GM23338 (cell line): ENCODE data around the gene CES1. TPM values are rescaled to one million over a fixed set of nuclear protein-coding genes. Genes with fewer than 3 reads are reported as not detected.
A peak's percentile ranks its signal among the peaks of the same experiment; 100 is the strongest.

Source experiments
- ATAC-seq: fragments of 200-7000 bp; cut with Tn5 transposase; 3 replicates; pipeline ENCODE4 v1.9.1; 2020
- DNase-seq: peaks from one replicate; pipeline ENCODE4 v3.0.0-alpha.2; 2015; ENCODE audit warnings: low spot score
- H2AFZ ChIP-seq: fragments of 200-600 bp; sonication (generic); 2 replicates; pipeline ENCODE4 v1.8.0; 2016; ENCODE audit warnings: antibody characterized with exemption, mild to moderate bottlenecking, moderate library complexity
- H3F3A ChIP-seq: fragments of 200-600 bp; sonication (generic); replicated peaks from 2 replicates; pipeline ENCODE4 v1.8.0; 2017; ENCODE audit warnings: antibody characterized with exemption, mixed run types, low read depth
- H3K27ac ChIP-seq: fragments of 200-600 bp; sonication (generic); 2 replicates; pipeline ENCODE4 v1.6.1; 2016; ENCODE audit warnings: low read depth
- H3K27me3 ChIP-seq: fragments of 200-600 bp; sonication (generic); 2 replicates; pipeline ENCODE4 v1.8.0; 2016; ENCODE audit warnings: mild to moderate bottlenecking, mixed run types, moderate library complexity; ENCODE audit not compliant: insufficient read depth
- H3K36me3 ChIP-seq: fragments of 200-600 bp; sonication (generic); 2 replicates; pipeline ENCODE4 v1.8.0; 2016; ENCODE audit warnings: mild to moderate bottlenecking; ENCODE audit not compliant: insufficient read depth
- H3K4me1 ChIP-seq: fragments of 200-600 bp; sonication (generic); 2 replicates; pipeline ENCODE4 v1.8.0; 2016; ENCODE audit warnings: mild to moderate bottlenecking, moderate library complexity; ENCODE audit not compliant: insufficient read depth
- H3K4me2 ChIP-seq: fragments of 200-600 bp; sonication (generic); 2 replicates; pipeline ENCODE4 v1.7.1; 2017; ENCODE audit warnings: mixed run types
- H3K4me3 ChIP-seq: fragments of 200-600 bp; sonication (generic); 2 replicates; pipeline ENCODE4 v1.6.1; 2016; ENCODE audit warnings: mixed run types
- H3K79me2 ChIP-seq: fragments of 200-600 bp; sonication (generic); replicated peaks from 2 replicates; pipeline ENCODE4 v1.8.0; 2017; ENCODE audit warnings: mild to moderate bottlenecking; ENCODE audit not compliant: insufficient read depth
- H3K9me2 ChIP-seq: fragments of 200-600 bp; sonication (generic); 2 replicates; pipeline ENCODE4 v1.8.0; 2017; ENCODE audit not compliant: insufficient read depth
- H4K20me1 ChIP-seq: fragments of 200-600 bp; sonication (generic); replicated peaks from 2 replicates; pipeline ENCODE4 v1.8.0; 2017; ENCODE audit warnings: mild to moderate bottlenecking; ENCODE audit not compliant: insufficient read depth
- H3K27ac Mint-ChIP-seq: 2 replicates; pipeline ENCODE4 v1.8.0; 2020; ENCODE audit warnings: inconsistent platforms, mild to moderate bottlenecking, moderate library complexity, mixed read lengths
- H3K27me3 Mint-ChIP-seq: 3 replicates; pipeline ENCODE4 v1.8.0; 2022; ENCODE audit warnings: low read depth, mild to moderate bottlenecking, moderate library complexity, mixed read lengths, inconsistent platforms; ENCODE audit not compliant: insufficient read depth, poor library complexity
- H3K36me3 Mint-ChIP-seq: 3 replicates; pipeline ENCODE4 v1.8.0; 2021; ENCODE audit warnings: low read depth, mild to moderate bottlenecking, inconsistent platforms, moderate library complexity, mixed read lengths
- H3K4me1 Mint-ChIP-seq: 3 replicates; pipeline ENCODE4 v1.8.0; 2020; ENCODE audit warnings: mild to moderate bottlenecking, inconsistent platforms, mixed read lengths
- H3K4me3 Mint-ChIP-seq: 3 replicates; pipeline ENCODE4 v1.8.0; 2021; ENCODE audit warnings: moderate library complexity, mild to moderate bottlenecking, inconsistent platforms, mixed read lengths
- H3K9me3 Mint-ChIP-seq: 3 replicates; pipeline ENCODE4 v1.8.0; 2020; ENCODE audit warnings: moderate library complexity, mild to moderate bottlenecking, inconsistent platforms, mixed read lengths
- CTCF ChIP-seq, 2 experiments: fragments of 200-600 bp in 1 of 2; sonication (generic) in 1 of 2; conservative IDR thresholded peaks; 2 replicates each; pipeline versions ENCODE4 v1.5.1 to v1.6.1; 2016 to 2017; ENCODE audit warnings: antibody characterized with exemption in 2 of 2, low read depth in 2 of 2, mild to moderate bottlenecking in 2 of 2, moderate library complexity in 1 of 2
- EZH2 ChIP-seq: fragments of 200-600 bp; sonication (generic); IDR thresholded peaks from one replicate; pipeline ENCODE4 v1.8.0; 2017; ENCODE audit warnings: antibody characterized with exemption, mild to moderate bottlenecking, low read depth; ENCODE audit not compliant: unreplicated experiment
- NANOG ChIP-seq: IDR thresholded peaks from 2 replicates; pipeline ENCODE4 v1.6.1; 2016; ENCODE audit warnings: antibody characterized with exemption, borderline replicate concordance
- POLR2AphosphoS5 ChIP-seq: IDR thresholded peaks from 2 replicates; pipeline ENCODE4 v1.6.1; 2016; ENCODE audit warnings: antibody characterized with exemption, low read depth
- ZNF114 ChIP-seq: fragments of 250-450 bp; sonication (Bioruptor Pico); IDR thresholded peaks from 2 replicates; pipeline ENCODE4 v1.5.0; 2020; ENCODE audit warnings: mild to moderate bottlenecking, moderate library complexity
- polyA plus RNA-seq: library from polyadenylated mRNA; unstranded; fragments of >200 nt; fragmentation: Nextera tagmentation; extraction: Ambion mirVana; gene quantifications from 2 replicates; pipeline ENCODE4 v1.2.1, GENCODE V29; 2016
- total RNA-seq: library from RNA; depleted of rRNA; stranded (reverse); fragments of >200 nt; shearing (Covaris generic); gene quantifications from 2 replicates; pipeline ENCODE4 v1.2.3, GENCODE V29; 2014
- TF ChIP-seq, protein P1 (sequence below): IDR thresholded peaks from one replicate; pipeline ENCODE4 v1.6.1; 2018; ENCODE audit warnings: antibody characterized with exemption; ENCODE audit not compliant: unreplicated experiment
- TF ChIP-seq, protein P2 (sequence below): fragments of 250-450 bp; sonication (Bioruptor Pico); IDR thresholded peaks from 2 replicates; pipeline ENCODE4 v1.5.0; 2020; ENCODE audit warnings: mild to moderate bottlenecking, moderate library complexity

Gene CES1
- total and polyA plus RNA-seq, 2 experiments from 2014 or later, result 1.5 TPM; not detected in 1

DNA sequence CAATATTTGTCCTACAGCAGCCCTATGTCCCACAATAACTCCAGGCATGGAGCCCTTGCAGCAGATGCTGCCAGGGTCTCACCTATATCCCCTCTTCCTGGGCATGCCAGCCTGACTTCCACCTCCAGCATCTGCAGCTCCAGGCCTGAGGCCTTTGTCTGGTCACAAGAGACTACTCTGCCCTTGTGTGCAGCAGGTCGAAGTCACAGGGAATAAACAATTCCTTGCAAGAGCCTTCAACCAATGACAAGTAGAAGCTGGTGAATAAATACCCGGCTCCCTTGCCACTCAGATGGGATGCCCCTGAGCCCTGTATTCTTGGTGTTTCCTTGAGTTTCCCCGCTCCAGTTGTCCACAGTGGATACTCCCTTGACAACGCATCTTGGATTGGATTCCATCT is 23.0 kb downstream of the CES1 start:
- Histone ChIP-seq H3K4me2 (no peak overlapping the region), H4K20me1 (no peaks in the 10 kb centered on the region), H2AFZ (no peak overlapping the region), H3K4me3 (no peak overlapping the region), H3K27me3 (no peaks in the 10 kb centered on the region), H3K9me2 (no peaks in the 10 kb centered on the region), H3F3A (no peaks in the 10 kb centered on the region), H3K36me3 (no peaks in the 10 kb centered on the region), H3K27ac (no peak overlapping the region), H3K4me1 (peaks cover 10% of the 10 kb centered on the region), H3K79me2 (no peaks in the 10 kb centered on the region)
- no peaks in the 10 kb centered on the region for H3K9me3 Mint-ChIP-seq
- no peak for DNase-seq
- no peak for ATAC-seq
- H3K4me3 Mint-ChIP-seq, result no peak overlapping the region
- no peaks in the 10 kb centered on the region for H3K36me3 Mint-ChIP-seq
- no peak for TF ChIP-seq CTCF (conservative IDR thresholded peaks at IDR 0.05; ENCODE audit: low read depth in 2 of 2)
- H3K4me1 Mint-ChIP-seq, result peaks cover 19% of the 10 kb centered on the region
- peaks cover 10% of the 10 kb centered on the region for H3K27me3 Mint-ChIP-seq
- peak overlapping the region; percentile 45; the same call in 1 of the 2 replicates for H3K27ac Mint-ChIP-seq

GRCh38 chr16:55809386-55809785 is 23.5 kb downstream of the CES1 start:
- no peaks in the 10 kb centered on the region for H3F3A ChIP-seq
- Mint-ChIP-seq H3K4me3 (no peak overlapping the region), H3K36me3 (no peaks in the 10 kb centered on the region), H3K4me1 (peaks cover 19% of the 10 kb centered on the region), H3K27me3 (peaks cover 10% of the 10 kb centered on the region), H3K27ac (peak overlapping the region; percentile 45; the same call in 1 of the 2 replicates), H3K9me3 (no peaks in the 10 kb centered on the region)
- DNase-seq (peak; percentile 47), ATAC-seq (peak; percentile 86)
- peaks cover 10% of the 10 kb centered on the region for H3K4me1 ChIP-seq
- H2AFZ ChIP-seq, result no peak overlapping the region
- H3K9me2 ChIP-seq, result no peaks in the 10 kb centered on the region
- no peaks in the 10 kb centered on the region for H3K79me2 ChIP-seq
- H4K20me1 ChIP-seq, result no peaks in the 10 kb centered on the region
- no peak overlapping the region for H3K4me2 ChIP-seq
- no peak overlapping the region for H3K27ac ChIP-seq
- H3K27me3 ChIP-seq, result no peaks in the 10 kb centered on the region
- H3K4me3 ChIP-seq, result no peak overlapping the region
- H3K36me3 ChIP-seq, result no peaks in the 10 kb centered on the region
- TF ChIP-seq NANOG (no peak), POLR2AphosphoS5 (no peak), CTCF (conservative IDR thresholded peaks at IDR 0.05; ENCODE audit: low read depth in 2 of 2) (no peak), ZNF114 (CRISPR knock-in tag) (no peak), EZH2 (no peak)
- TF ChIP-seq, protein P1, sequence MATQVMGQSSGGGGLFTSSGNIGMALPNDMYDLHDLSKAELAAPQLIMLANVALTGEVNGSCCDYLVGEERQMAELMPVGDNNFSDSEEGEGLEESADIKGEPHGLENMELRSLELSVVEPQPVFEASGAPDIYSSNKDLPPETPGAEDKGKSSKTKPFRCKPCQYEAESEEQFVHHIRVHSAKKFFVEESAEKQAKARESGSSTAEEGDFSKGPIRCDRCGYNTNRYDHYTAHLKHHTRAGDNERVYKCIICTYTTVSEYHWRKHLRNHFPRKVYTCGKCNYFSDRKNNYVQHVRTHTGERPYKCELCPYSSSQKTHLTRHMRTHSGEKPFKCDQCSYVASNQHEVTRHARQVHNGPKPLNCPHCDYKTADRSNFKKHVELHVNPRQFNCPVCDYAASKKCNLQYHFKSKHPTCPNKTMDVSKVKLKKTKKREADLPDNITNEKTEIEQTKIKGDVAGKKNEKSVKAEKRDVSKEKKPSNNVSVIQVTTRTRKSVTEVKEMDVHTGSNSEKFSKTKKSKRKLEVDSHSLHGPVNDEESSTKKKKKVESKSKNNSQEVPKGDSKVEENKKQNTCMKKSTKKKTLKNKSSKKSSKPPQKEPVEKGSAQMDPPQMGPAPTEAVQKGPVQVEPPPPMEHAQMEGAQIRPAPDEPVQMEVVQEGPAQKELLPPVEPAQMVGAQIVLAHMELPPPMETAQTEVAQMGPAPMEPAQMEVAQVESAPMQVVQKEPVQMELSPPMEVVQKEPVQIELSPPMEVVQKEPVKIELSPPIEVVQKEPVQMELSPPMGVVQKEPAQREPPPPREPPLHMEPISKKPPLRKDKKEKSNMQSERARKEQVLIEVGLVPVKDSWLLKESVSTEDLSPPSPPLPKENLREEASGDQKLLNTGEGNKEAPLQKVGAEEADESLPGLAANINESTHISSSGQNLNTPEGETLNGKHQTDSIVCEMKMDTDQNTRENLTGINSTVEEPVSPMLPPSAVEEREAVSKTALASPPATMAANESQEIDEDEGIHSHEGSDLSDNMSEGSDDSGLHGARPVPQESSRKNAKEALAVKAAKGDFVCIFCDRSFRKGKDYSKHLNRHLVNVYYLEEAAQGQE, result no peak
- TF ChIP-seq, protein P2, sequence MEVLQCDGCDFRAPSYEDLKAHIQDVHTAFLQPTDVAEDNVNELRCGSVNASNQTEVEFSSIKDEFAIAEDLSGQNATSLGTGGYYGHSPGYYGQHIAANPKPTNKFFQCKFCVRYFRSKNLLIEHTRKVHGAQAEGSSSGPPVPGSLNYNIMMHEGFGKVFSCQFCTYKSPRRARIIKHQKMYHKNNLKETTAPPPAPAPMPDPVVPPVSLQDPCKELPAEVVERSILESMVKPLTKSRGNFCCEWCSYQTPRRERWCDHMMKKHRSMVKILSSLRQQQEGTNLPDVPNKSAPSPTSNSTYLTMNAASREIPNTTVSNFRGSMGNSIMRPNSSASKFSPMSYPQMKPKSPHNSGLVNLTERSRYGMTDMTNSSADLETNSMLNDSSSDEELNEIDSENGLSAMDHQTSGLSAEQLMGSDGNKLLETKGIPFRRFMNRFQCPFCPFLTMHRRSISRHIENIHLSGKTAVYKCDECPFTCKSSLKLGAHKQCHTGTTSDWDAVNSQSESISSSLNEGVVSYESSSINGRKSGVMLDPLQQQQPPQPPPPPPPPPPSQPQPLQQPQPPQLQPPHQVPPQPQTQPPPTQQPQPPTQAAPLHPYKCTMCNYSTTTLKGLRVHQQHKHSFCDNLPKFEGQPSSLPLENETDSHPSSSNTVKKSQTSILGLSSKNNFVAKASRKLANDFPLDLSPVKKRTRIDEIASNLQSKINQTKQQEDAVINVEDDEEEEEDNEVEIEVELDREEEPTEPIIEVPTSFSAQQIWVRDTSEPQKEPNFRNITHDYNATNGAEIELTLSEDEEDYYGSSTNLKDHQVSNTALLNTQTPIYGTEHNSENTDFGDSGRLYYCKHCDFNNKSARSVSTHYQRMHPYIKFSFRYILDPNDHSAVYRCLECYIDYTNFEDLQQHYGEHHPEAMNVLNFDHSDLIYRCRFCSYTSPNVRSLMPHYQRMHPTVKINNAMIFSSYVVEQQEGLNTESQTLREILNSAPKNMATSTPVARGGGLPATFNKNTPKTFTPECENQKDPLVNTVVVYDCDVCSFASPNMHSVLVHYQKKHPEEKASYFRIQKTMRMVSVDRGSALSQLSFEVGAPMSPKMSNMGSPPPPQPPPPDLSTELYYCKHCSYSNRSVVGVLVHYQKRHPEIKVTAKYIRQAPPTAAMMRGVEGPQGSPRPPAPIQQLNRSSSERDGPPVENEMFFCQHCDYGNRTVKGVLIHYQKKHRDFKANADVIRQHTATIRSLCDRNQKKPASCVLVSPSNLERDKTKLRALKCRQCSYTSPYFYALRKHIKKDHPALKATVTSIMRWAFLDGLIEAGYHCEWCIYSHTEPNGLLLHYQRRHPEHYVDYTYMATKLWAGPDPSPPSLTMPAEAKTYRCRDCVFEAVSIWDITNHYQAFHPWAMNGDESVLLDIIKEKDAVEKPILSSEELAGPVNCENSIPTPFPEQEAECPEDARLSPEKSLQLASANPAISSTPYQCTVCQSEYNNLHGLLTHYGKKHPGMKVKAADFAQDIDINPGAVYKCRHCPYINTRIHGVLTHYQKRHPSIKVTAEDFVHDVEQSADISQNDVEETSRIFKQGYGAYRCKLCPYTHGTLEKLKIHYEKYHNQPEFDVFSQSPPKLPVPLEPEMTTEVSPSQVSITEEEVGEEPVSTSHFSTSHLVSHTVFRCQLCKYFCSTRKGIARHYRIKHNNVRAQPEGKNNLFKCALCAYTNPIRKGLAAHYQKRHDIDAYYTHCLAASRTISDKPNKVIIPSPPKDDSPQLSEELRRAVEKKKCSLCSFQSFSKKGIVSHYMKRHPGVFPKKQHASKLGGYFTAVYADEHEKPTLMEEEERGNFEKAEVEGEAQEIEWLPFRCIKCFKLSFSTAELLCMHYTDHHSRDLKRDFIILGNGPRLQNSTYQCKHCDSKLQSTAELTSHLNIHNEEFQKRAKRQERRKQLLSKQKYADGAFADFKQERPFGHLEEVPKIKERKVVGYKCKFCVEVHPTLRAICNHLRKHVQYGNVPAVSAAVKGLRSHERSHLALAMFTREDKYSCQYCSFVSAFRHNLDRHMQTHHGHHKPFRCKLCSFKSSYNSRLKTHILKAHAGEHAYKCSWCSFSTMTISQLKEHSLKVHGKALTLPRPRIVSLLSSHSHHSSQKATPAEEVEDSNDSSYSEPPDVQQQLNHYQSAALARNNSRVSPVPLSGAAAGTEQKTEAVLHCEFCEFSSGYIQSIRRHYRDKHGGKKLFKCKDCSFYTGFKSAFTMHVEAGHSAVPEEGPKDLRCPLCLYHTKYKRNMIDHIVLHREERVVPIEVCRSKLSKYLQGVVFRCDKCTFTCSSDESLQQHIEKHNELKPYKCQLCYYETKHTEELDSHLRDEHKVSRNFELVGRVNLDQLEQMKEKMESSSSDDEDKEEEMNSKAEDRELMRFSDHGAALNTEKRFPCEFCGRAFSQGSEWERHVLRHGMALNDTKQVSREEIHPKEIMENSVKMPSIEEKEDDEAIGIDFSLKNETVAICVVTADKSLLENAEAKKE, result no peak
